Mammary microvascular endothelial cell (primary cell): ENCODE results near the gene MMD. TPM values are rescaled to one million over a fixed set of nuclear protein-coding genes. Genes with fewer than 3 reads are reported as not detected.

Source experiments
- total RNA-seq: library from RNA; depleted of rRNA; stranded (reverse); fragments of >200 nt; gene quantifications from 2 replicates; pipeline ENCODE4 v1.2.3, GENCODE V29; 2015

Gene MMD, protein sequence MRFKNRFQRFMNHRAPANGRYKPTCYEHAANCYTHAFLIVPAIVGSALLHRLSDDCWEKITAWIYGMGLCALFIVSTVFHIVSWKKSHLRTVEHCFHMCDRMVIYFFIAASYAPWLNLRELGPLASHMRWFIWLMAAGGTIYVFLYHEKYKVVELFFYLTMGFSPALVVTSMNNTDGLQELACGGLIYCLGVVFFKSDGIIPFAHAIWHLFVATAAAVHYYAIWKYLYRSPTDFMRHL
- 17.3 and 19.9 TPM in 2 replicates for total RNA-seq

DNA sequence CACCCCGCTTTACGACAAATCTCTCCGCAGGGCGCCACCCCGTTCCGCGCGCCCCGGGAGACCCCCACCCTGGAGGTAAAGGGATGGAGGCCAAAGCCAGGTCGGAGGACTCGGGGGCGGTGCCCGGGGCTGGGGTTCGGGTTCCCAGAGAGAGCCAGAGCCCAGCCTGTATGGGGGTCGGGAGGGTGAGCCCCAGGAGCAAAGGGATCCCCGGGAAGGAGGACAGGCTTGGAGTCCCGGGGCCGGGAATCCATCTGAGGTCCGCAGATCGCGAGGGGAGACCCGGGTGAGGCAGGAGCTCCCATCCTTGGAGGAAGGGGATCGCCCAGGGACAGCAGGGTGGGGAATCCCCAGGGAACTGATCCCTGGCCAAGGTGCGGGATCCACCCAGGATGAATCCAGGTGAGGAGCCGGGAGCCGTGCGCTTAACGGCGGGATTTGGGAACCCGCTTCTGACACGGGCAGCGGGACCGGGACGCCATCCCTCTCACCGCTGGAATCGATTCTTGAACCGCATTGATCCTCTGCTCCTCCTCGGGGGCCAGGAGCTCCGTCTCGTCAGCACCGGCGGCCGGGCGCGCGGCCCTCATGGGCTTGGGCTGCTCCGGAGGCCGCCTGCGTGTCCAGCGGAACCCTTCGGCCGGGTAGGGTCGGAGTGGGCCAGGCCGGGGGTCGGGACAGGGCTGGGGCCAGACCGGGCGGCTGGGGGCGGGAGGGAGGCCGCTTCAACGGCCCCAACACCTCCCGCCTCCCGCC, at the start of gene MMD:
TSS of gene MMD (minus strand) at position 657 of the 756 bp plus-strand sequence. CDS start at position 517, 140 bp downstream.

Other genes with a start within 250 kb of the MMD start
- gene HLF, start 156.9 kb downstream of the MMD start, total RNA-seq, result 0.25 TPM in 1 of 2 replicates, not detected in the other
- not detected in 2 replicates for gene SMIM36, start 89.6 kb upstream of the MMD start, total RNA-seq